OCI-M2 (cell line): ENCODE data around the gene RAMAC.
"Not testable (repeated sequence)": the region's sequence is repeated elsewhere in the genome, so short reads cannot be mapped to it uniquely, and the experiment has no call there.

Experiments used
- DNase-seq: peaks from one replicate; lab custom pipeline; 2025; ENCODE audit not compliant: unreplicated experiment; lab: John Stamatoyannopoulos, UW

RAMAC gene

GRCh38 chr15:83012076-83012426, 26.0 kb downstream of the RAMAC start:
- DNase-seq = peak; percentile 12

GRCh38 chr15:83012636-83013035, 26.6 kb downstream of the RAMAC start:
- no peak for DNase-seq

GRCh38 chr15:83014205-83014653, 28.2 kb downstream of the RAMAC start:
- no peak for DNase-seq

- DNase-seq = no peak
Observed at GRCh38 chr15:83015361-83015760, 29.4 kb downstream of the RAMAC start.

- no peak for DNase-seq
Observed at GRCh38 chr15:83016906-83017305, 30.9 kb downstream of the RAMAC start.

- DNase-seq = no peak
Observed at GRCh38 chr15:83018436-83018835, 32.4 kb downstream of the RAMAC start.

- DNase-seq = no peak
Observed at GRCh38 chr15:83030021-83030420, 44.0 kb downstream of the RAMAC start.

GRCh38 chr15:83031234-83031633, 45.2 kb downstream of the RAMAC start:
- not testable (repeated sequence) for DNase-seq

GRCh38 chr15:83036253-83036652, 50.2 kb downstream of the RAMAC start:
- DNase-seq = no peak

- no peak for DNase-seq
Observed at GRCh38 chr15:83039206-83039605, 53.2 kb downstream of the RAMAC start.
